AG04450 (cell line): Measurements from ENCODE around the gene GMNN. TPM values are rescaled to one million over a fixed set of nuclear protein-coding genes. Genes with fewer than 3 reads are reported as not detected.
"Not testable (repeated sequence)": the region's sequence is repeated elsewhere in the genome, so short reads cannot be mapped to it uniquely, and the experiment has no call there.

Experiments
- CTCF ChIA-PET: fragments of 300-600, 350-600 bp; formaldehyde crosslinking; extraction: SDS; loops from one replicate; lab custom pipeline; 2022; ENCODE audit warnings: antibody characterized with exemption, inconsistent platforms; lab: Charles Lee
- POLR2A ChIA-PET: fragments of 350-600 bp; formaldehyde crosslinking; extraction: SDS; loops from one replicate; lab custom pipeline; 2021; ENCODE audit warnings: antibody characterized with exemption, inconsistent platforms; lab: Yijun Ruan, JAX
- DNase-seq: peaks from one replicate; pipeline ENCODE4 v3.0.0-alpha.2; 2011; ENCODE audit warnings: low read depth, low spot score
- H3K27ac ChIP-seq: one replicate; pipeline ENCODE4 v1.5.1; 2012; ENCODE audit warnings: low read depth, low read length, control low read depth
- H3K27me3 ChIP-seq: one replicate; pipeline ENCODE4 v1.6.0; 2012; ENCODE audit warnings: low read length; ENCODE audit not compliant: control insufficient read depth, insufficient read depth
- H3K4me3 ChIP-seq: 2 replicates; pipeline ENCODE4 v1.5.1; 2011; ENCODE audit warnings: mild to moderate bottlenecking, low read depth, low read length, control low read depth
- H3K9me3 ChIP-seq: 2 replicates; pipeline ENCODE4 v1.5.1; 2012; ENCODE audit warnings: low read length; ENCODE audit not compliant: control insufficient read depth, insufficient read depth
- CTCF ChIP-seq: IDR thresholded peaks from 2 replicates; pipeline ENCODE4 v1.5.1; 2011; ENCODE audit warnings: low read depth, low read length, control low read depth, inconsistent platforms
- polyA minus RNA-seq: library from RNA; depleted of rRNA, polyadenylated mRNA; stranded (reverse); fragments of >200 nt; gene quantifications from 2 replicates; pipeline ENCODE4 v1.2.3, GENCODE V29; 2011; rRNA and poly(A)+ RNA removed
- polyA plus RNA-seq: library from polyadenylated mRNA; depleted of rRNA; stranded (reverse); fragments of >200 nt; gene quantifications from 2 replicates; pipeline ENCODE4 v1.2.3, GENCODE V29; 2011; rRNA removed

The GMNN gene
- 17.4 and 22.0 TPM in 2 replicates for polyA plus RNA-seq
- polyA minus RNA-seq, result 5.4 and 6.3 TPM in 2 replicates

DNA sequence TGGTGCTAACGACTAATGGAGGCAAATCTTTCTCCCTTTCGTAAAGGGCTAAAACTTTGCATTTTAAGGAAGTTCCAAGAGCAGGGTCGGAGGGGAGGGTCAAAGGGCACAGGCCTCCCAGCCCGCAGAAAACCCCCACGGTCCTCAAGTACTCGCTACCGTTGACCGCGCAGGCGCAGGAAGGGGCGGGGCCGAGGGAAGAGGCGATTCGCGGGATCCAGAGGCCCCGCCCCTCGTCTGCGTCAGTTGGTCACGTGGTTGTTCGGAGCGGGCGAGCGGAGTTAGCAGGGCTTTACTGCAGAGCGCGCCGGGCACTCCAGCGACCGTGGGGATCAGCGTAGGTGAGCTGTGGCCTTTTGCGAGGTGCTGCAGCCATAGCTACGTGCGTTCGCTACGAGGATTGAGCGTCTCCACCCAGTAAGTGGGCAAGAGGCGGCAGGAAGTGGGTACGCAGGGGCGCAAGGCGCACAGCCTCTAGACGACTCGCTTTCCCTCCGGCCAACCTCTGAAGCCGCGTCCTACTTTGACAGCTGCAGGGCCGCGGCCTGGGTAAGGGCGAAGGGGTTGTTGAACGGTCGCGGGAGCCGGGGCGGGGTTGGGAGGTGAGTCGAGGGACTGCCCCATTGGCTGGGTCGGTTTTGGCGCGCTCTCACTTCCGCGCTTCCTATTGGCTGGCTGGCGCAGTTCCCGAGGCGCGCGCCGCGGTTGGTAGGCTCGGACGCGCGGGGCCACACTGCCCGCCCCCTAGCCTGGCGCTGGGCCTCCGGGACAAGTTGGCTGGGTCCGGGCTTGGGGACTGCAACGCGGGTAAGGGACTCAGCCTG lies at the start of gene GMNN:
Gene GMNN, plus strand, starts transcription at position 242 of the 824 bp plus-strand sequence. CDS start 2,310 bp downstream, outside the sequence.
- Histone ChIP-seq H3K4me3 (peak within 1 kb of the TSS; percentile 100), H3K9me3 (no peaks in the 10 kb centered on the region; the same call in 1 of the 2 replicates), H3K27me3 (no peaks in the 10 kb centered on the region), H3K27ac (peak within 1 kb of the TSS; percentile 91)
- peak; percentile 73 for DNase-seq
- no peak for TF ChIP-seq CTCF
- ChIA-PET POLR2A (interaction anchor here (0.5 to 0.6 kb wide), 2 partner anchors 56 to 505 kb away, joined by 3 to 4 read pairs; partner anchors contain the start of gene C6orf62), CTCF (interaction anchor here (0.8 to 2.6 kb wide), 5 partner anchors 29 to 296 kb away, joined by 3 to 12 read pairs (median 3); partner anchors contain the start of genes ACOT13 and TDP2)

- CTCF ChIA-PET, result interaction anchor here (2.1 kb wide), 1 partner anchor 150 kb away, joined by 7 read pairs; no protein-coding TSS in a partner anchor
Observed at GRCh38 chr6:24730653-24731052, 44.1 kb upstream of the GMNN start.

DNA sequence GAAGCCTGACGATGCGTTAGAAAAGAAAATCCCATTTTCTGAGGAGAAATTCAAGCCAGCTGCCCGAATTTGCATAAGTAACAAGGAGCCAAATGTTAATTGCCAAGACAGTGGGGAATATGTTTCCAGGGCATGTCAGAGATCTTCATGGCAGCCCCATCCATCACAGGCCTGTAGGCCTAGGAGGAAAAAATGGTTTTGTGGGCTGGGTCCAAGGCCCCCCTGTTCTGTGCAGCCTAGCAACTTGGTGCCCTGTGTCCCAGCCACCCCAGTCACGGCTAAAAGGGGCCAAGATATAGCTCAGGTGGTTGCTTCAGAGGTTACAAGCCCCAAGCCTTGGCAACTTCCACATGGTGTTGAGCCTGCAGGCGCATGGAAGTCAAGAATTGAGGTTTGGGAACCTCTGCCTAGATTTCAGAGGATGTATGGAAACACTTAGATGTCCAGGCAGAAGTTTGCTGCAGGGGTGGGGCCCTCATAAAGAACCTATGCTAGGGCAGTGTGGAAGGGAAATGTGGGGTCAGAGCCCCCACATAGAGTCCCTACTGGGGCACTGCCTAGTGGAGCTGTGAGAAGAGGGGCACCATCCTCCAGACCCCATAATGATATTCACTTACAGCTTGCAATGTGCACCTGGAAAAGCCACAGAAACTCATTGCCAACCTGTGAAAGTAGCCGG lies 43.1 kb upstream of the GMNN start:
- H3K4me3 ChIP-seq, H3K27me3 ChIP-seq, POLR2A ChIA-PET, DNase-seq, CTCF ChIA-PET, H3K27ac ChIP-seq: not testable (repeated sequence)
- H3K9me3 ChIP-seq, result peaks cover 13% of the 10 kb centered on the region

More at GRCh38 chr6:24730653-24731052, 44.1 kb upstream of the GMNN start:
- peaks cover 13% of the 10 kb centered on the region for H3K9me3 ChIP-seq
- H3K27me3 ChIP-seq, POLR2A ChIA-PET, DNase-seq, H3K4me3 ChIP-seq, H3K27ac ChIP-seq: not testable (repeated sequence)

GRCh38 chr6:24734166-24734565 lies 40.6 kb upstream of the GMNN start:
- TF ChIP-seq CTCF, result no peak
- Histone ChIP-seq H3K4me3 (no peak overlapping the region), H3K9me3 (peaks cover 13% of the 10 kb centered on the region), H3K27me3 (no peaks in the 10 kb centered on the region), H3K27ac (no peak overlapping the region)
- DNase-seq, result no peak
- ChIA-PET CTCF (no interaction called here), POLR2A (interaction anchor here (1.4 kb wide), 1 partner anchor 9 kb away, joined by 4 read pairs; no protein-coding TSS in a partner anchor)

DNA sequence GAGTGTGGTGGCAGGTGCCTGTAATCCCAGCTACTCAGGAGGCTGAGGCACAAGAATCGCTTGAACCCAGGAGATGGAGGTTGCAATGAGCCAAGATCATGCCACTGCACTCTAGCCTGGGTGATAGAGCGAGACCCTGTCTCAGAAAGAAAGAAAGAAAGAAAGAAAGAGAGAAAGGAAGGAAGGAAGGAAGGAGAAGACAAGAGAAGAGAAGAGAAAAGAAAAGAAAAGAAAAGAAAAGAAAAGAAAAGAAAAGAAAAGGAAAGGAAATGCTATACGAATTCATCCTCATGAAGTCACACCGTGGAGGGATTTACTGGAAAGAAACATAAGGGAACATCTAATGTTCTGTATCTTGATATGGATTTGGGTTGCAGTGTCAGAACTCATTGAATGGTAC lies 40.0 kb upstream of the GMNN start:
- H3K27me3 ChIP-seq, CTCF ChIA-PET, H3K27ac ChIP-seq, DNase-seq, H3K4me3 ChIP-seq: not testable (repeated sequence)
- H3K9me3 ChIP-seq, result peaks cover 13% of the 10 kb centered on the region
- POLR2A ChIA-PET, result interaction anchor here (1.4 kb wide), 1 partner anchor 8 kb away, joined by 4 read pairs; no protein-coding TSS in a partner anchor

GRCh38 chr6:24738741-24739140 lies 36.0 kb upstream of the GMNN start:
- ChIA-PET POLR2A (no interaction called here), CTCF (interaction anchor here (0.7 to 1.1 kb wide), 3 partner anchors 132 to 332 kb away, joined by 3 to 11 read pairs (median 3); no protein-coding TSS in a partner anchor)

More at GRCh38 chr6:24738741-24739140, 36.0 kb upstream of the GMNN start:
- no peak for TF ChIP-seq CTCF
- H3K27me3 ChIP-seq, result no peaks in the 10 kb centered on the region
- no peak overlapping the region for H3K27ac ChIP-seq
- DNase-seq, result no peak
- H3K4me3 ChIP-seq, result no peak overlapping the region
- no peaks in the 10 kb centered on the region for H3K9me3 ChIP-seq
